HUES64 (cell line): ENCODE data around the gene RAPGEF2.

Source experiments
- H3K27ac ChIP-seq: 2 replicates; pipeline ENCODE4 v1.7.0; 2013; ENCODE audit warnings: low read depth, low read length, inconsistent platforms
- H3K27me3 ChIP-seq: 2 replicates; pipeline ENCODE4 v1.6.1; 2013; ENCODE audit warnings: mild to moderate bottlenecking, low read length; ENCODE audit not compliant: insufficient read depth
- H3K36me3 ChIP-seq: 2 replicates; pipeline ENCODE4 v1.6.1; 2013; ENCODE audit warnings: mild to moderate bottlenecking, low read length; ENCODE audit not compliant: insufficient read depth
- H3K4me1 ChIP-seq: 2 replicates; pipeline ENCODE4 v1.6.1; 2013; ENCODE audit warnings: mild to moderate bottlenecking, low read length, moderate library complexity; ENCODE audit not compliant: insufficient read depth
- H3K4me3 ChIP-seq: 2 replicates; pipeline ENCODE4 v1.5.1; 2013; ENCODE audit warnings: mild to moderate bottlenecking, low read length, moderate library complexity
- H3K9ac ChIP-seq: 2 replicates; pipeline ENCODE4 v1.6.1; 2013; ENCODE audit warnings: mild to moderate bottlenecking, low read depth, low read length
- H3K9me3 ChIP-seq: 2 replicates; pipeline ENCODE4 v1.6.1; 2013; ENCODE audit warnings: low read depth, low read length; ENCODE audit not compliant: insufficient read depth
- WGBS: fragments of 150-250, 120-280 bp; methylation state at CpG from one replicate; pipeline ENCODE4 v1.1.7; 2013; ENCODE audit warnings: missing lambda C conversion rate; 5-methylcytosine and 5-hydroxymethylcytosine counted together

RAPGEF2 gene

GRCh38 chr4:159352609-159353008, 249.7 kb downstream of the RAPGEF2 start:
- H3K4me1 ChIP-seq: no peaks in the 10 kb centered on the region
- H3K36me3 ChIP-seq: peaks cover 72% of the 10 kb centered on the region
- H3K9ac ChIP-seq: no peak overlapping the region
- no peaks in the 10 kb centered on the region for H3K9me3 ChIP-seq
- H3K27me3 ChIP-seq: no peaks in the 10 kb centered on the region
- 93% methylated on average over 7 of the region's 7 CpGs for whole genome bisulfite sequencing
- H3K4me3 ChIP-seq: no peak overlapping the region
- H3K27ac ChIP-seq: no peak overlapping the region

GRCh38 chr4:159353422-159354116, 250.7 kb downstream of the RAPGEF2 start:
- H3K36me3 ChIP-seq: peaks cover 81% of the 10 kb centered on the region
- WGBS: 95% methylated on average over 15 of the region's 15 CpGs
- H3K27ac ChIP-seq: no peak overlapping the region
- H3K9ac ChIP-seq: no peak overlapping the region
- H3K4me1 ChIP-seq: no peaks in the 10 kb centered on the region
- no peaks in the 10 kb centered on the region for H3K27me3 ChIP-seq
- H3K4me3 ChIP-seq: no peak overlapping the region
- H3K9me3 ChIP-seq: no peaks in the 10 kb centered on the region

GRCh38 chr4:159355466-159355865, 252.6 kb downstream of the RAPGEF2 start:
- H3K4me1 ChIP-seq: no peaks in the 10 kb centered on the region
- WGBS: 90% methylated on average over 1 of the region's 3 CpGs
- no peak overlapping the region for H3K9ac ChIP-seq
- H3K4me3 ChIP-seq: no peak overlapping the region
- H3K27ac ChIP-seq: no peak overlapping the region
- H3K9me3 ChIP-seq: no peaks in the 10 kb centered on the region
- no peaks in the 10 kb centered on the region for H3K27me3 ChIP-seq
- H3K36me3 ChIP-seq: peaks cover 85% of the 10 kb centered on the region

GRCh38 chr4:159357350-159357749, 254.5 kb downstream of the RAPGEF2 start:
- H3K9ac ChIP-seq: no peak overlapping the region
- no peak overlapping the region for H3K27ac ChIP-seq
- H3K4me3 ChIP-seq: no peak overlapping the region
- H3K4me1 ChIP-seq: no peaks in the 10 kb centered on the region
- H3K36me3 ChIP-seq: peaks cover 70% of the 10 kb centered on the region
- no peaks in the 10 kb centered on the region for H3K27me3 ChIP-seq
- no peaks in the 10 kb centered on the region for H3K9me3 ChIP-seq
- 98% methylated on average over 8 of the region's 8 CpGs for WGBS

GRCh38 chr4:159358226-159358625, 255.3 kb downstream of the RAPGEF2 start:
- WGBS: 85% methylated on average over 2 of the region's 2 CpGs
- H3K4me3 ChIP-seq: no peak overlapping the region
- H3K9ac ChIP-seq: no peak overlapping the region
- no peaks in the 10 kb centered on the region for H3K4me1 ChIP-seq
- no peaks in the 10 kb centered on the region for H3K27me3 ChIP-seq
- H3K9me3 ChIP-seq: no peaks in the 10 kb centered on the region
- H3K36me3 ChIP-seq: peaks cover 62% of the 10 kb centered on the region
- H3K27ac ChIP-seq: no peak overlapping the region

GRCh38 chr4:159360549-159360948, 257.7 kb downstream of the RAPGEF2 start:
- Histone ChIP-seq H3K27me3 (no peaks in the 10 kb centered on the region), H3K4me1 (no peaks in the 10 kb centered on the region), H3K9ac (no peak overlapping the region), H3K27ac (no peak overlapping the region), H3K4me3 (no peak overlapping the region), H3K36me3 (peaks cover 45% of the 10 kb centered on the region), H3K9me3 (no peaks in the 10 kb centered on the region)
- 97% methylated on average over 3 of the region's 3 CpGs for WGBS

GRCh38 chr4:159363361-159363760, 260.5 kb downstream of the RAPGEF2 start:
- Histone ChIP-seq H3K4me3 (no peak overlapping the region), H3K27me3 (no peaks in the 10 kb centered on the region), H3K9ac (no peak overlapping the region), H3K36me3 (peaks cover 23% of the 10 kb centered on the region), H3K4me1 (no peaks in the 10 kb centered on the region), H3K27ac (no peak overlapping the region), H3K9me3 (no peaks in the 10 kb centered on the region)
- WGBS: 98% methylated on average over 2 of the region's 3 CpGs

- H3K9me3 ChIP-seq: no peaks in the 10 kb centered on the region
- H3K27me3 ChIP-seq: no peaks in the 10 kb centered on the region
- H3K27ac ChIP-seq: no peak overlapping the region
- 83% methylated on average over 8 of the region's 9 CpGs for WGBS
- no peaks in the 10 kb centered on the region for H3K4me1 ChIP-seq
- H3K9ac ChIP-seq: no peak overlapping the region
- no peaks in the 10 kb centered on the region for H3K36me3 ChIP-seq
- no peak overlapping the region for H3K4me3 ChIP-seq
Observed at GRCh38 chr4:159366966-159367780, 264.3 kb downstream of the RAPGEF2 start.

GRCh38 chr4:159367781-159368080, 264.9 kb downstream of the RAPGEF2 start:
- no peaks in the 10 kb centered on the region for H3K36me3 ChIP-seq
- H3K4me1 ChIP-seq: no peaks in the 10 kb centered on the region
- no peak overlapping the region for H3K4me3 ChIP-seq
- no peaks in the 10 kb centered on the region for H3K27me3 ChIP-seq
- no peak overlapping the region for H3K9ac ChIP-seq
- WGBS: 79% methylated on average over 2 of the region's 2 CpGs
- no peaks in the 10 kb centered on the region for H3K9me3 ChIP-seq
- no peak overlapping the region for H3K27ac ChIP-seq

GRCh38 chr4:159368320-159368719, 265.4 kb downstream of the RAPGEF2 start:
- H3K9me3 ChIP-seq: no peaks in the 10 kb centered on the region
- H3K27me3 ChIP-seq: no peaks in the 10 kb centered on the region
- H3K4me1 ChIP-seq: no peaks in the 10 kb centered on the region
- no peak overlapping the region for H3K27ac ChIP-seq
- no peak overlapping the region for H3K9ac ChIP-seq
- WGBS: 92% methylated on average over 2 of the region's 2 CpGs
- no peak overlapping the region for H3K4me3 ChIP-seq
- H3K36me3 ChIP-seq: no peaks in the 10 kb centered on the region

- H3K9ac ChIP-seq: no peak overlapping the region
- no peak overlapping the region for H3K4me3 ChIP-seq
- WGBS: 96% methylated on average over 8 of the region's 8 CpGs
- no peaks in the 10 kb centered on the region for H3K9me3 ChIP-seq
- H3K4me1 ChIP-seq: no peaks in the 10 kb centered on the region
- H3K27me3 ChIP-seq: no peaks in the 10 kb centered on the region
- no peak overlapping the region for H3K27ac ChIP-seq
- H3K36me3 ChIP-seq: no peaks in the 10 kb centered on the region
Observed at GRCh38 chr4:159369256-159369655, 266.4 kb downstream of the RAPGEF2 start.
